Peyer's patch (tissue), 4 donors: ENCODE measurements around the gene MRPL24.

Experiments used
- POLR2A ChIP-seq, 2 donors: fragments of 450-650 bp; IDR thresholded peaks; one replicate each; pipeline ENCODE4 v1.5.1; 2017; ENCODE audit warnings: antibody characterized with exemption in 2 of 2, mild to moderate bottlenecking in 2 of 2, moderate library complexity in 2 of 2
- TF ChIP-seq, protein P1 (sequence below), 6 experiments: fragments of 450-650 bp in 4 of 6; fragments of 200-600 bp in 2 of 6; sonication (generic) in 1 of 6; IDR thresholded peaks; one replicate each; pipeline ENCODE4 v1.5.1; 2017 to 2019; ENCODE audit warnings: antibody characterized with exemption in 6 of 6, mild to moderate bottlenecking in 3 of 6, moderate library complexity in 1 of 6

DNA sequence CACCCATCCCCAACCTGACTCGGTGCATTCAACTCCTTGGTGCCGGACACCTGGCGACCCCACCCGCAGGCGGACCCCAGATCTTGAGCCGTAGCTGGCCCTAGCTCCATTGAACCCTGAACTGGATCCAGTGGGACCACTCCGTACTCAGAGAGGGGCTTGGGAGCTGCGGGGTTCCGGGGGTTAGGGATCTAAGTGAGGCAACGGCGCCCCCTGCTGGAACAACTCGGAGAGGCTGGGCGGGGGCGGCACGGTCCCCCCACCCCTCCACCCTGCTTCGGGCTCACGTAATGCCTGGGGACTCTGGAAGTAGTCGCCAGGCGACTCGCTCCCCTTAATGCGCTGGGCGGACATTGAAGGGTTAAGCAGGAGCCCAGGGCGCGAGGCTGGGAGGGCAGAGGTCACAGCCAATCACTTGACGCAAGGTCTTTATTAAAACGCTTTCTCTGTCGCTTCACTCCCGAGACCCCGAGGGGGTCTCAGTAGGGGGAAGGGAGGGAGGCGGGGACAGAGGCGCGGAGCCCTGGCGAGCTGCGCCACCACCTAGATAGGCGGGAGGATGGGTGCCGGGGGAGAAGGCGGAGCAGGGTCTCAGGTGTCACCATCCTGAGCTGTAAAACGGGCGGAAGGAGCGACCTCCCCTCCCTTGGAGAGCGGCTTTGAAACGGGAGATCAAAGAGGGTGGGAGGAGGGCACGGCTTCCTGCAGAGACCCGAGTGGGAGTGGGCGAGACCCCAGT lies 34.8 kb downstream of the MRPL24 start:
- TF ChIP-seq, protein P1, sequence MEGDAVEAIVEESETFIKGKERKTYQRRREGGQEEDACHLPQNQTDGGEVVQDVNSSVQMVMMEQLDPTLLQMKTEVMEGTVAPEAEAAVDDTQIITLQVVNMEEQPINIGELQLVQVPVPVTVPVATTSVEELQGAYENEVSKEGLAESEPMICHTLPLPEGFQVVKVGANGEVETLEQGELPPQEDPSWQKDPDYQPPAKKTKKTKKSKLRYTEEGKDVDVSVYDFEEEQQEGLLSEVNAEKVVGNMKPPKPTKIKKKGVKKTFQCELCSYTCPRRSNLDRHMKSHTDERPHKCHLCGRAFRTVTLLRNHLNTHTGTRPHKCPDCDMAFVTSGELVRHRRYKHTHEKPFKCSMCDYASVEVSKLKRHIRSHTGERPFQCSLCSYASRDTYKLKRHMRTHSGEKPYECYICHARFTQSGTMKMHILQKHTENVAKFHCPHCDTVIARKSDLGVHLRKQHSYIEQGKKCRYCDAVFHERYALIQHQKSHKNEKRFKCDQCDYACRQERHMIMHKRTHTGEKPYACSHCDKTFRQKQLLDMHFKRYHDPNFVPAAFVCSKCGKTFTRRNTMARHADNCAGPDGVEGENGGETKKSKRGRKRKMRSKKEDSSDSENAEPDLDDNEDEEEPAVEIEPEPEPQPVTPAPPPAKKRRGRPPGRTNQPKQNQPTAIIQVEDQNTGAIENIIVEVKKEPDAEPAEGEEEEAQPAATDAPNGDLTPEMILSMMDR (IDR thresholded peaks at IDR 0.05) = peak; percentile 44 to 78 (median 62)
- TF ChIP-seq POLR2A (IDR thresholded peaks at IDR 0.05) = no peak
